HS-5 (cell line): ENCODE measurements around the gene LCORL.
A peak's percentile ranks its signal among the peaks of the same experiment; 100 is the strongest.
"Not testable (repeated sequence)": the region's sequence is repeated elsewhere in the genome, so short reads cannot be mapped to it uniquely, and the experiment has no call there.

Experiments
- DNase-seq: peaks from one replicate; pipeline ENCODE4 v3.0.0-alpha.2; 2012; ENCODE audit warnings: low read depth

The LCORL gene

DNA sequence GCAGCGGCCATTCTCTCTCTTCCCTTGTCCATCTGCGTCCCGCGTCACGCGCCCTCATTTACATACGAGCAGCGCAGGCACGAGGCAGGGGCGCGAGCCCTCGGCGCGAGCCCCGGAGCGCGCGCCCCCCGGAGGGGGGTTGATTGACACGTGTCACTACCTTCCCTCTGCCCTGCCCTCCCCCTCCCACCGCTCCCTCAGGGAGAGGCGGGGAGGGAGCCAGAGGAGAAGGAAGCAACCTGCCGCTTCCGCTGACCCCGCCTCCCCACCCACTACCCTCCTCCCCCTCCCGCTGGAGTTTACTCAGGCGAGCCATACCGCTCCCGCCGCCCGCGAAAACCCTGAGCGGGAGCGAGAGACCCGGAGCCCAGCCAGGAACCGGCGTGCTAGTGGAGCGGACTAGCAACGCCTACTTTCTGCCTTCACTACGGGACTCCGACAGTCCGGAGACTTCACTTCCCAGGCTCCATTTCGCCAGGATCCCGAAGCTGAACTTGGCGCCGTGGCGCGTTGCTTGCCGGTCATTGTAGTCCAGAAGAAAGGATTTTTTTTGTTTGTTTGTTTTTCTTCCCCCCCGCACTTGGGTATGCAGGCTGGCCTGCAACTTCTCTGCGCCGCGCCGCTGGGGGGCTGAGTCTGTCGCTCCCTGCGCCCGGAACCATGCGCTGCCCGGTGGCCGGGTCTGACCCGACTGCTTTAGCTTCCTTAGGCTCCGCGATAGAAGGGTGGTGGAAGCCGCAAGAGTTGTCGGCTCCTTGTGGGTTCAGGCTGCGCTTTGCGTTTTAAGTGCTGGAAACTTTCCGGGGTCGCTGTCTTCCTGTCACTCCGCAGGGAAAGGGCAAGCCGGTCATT is at the start of gene LCORL:
Gene LCORL, minus strand, starts transcription at position 36 of the 852 bp plus-strand sequence. Its CDS starts 4 bp downstream, at position 32.
- peak; percentile 84 for DNase-seq

DNA sequence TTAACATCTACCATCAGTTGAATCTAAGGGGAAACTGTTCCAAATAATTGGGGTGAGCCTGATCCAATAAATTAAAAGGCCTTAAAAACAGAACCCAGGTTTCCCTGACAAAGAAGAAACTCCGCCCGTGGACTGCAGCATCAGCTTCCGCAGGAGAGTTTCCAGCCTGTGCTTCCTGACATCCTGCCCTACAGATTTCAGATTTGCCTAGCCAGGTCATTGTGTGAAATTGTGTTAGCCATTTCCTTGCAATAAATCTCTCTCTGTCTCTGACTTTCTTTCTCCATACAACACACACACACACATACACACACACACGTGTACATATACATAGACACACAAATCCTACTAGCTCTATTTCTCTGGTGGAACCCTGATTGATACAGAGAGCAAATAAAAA is 48.3 kb upstream of the LCORL start:
- DNase-seq, result no peak

DNA sequence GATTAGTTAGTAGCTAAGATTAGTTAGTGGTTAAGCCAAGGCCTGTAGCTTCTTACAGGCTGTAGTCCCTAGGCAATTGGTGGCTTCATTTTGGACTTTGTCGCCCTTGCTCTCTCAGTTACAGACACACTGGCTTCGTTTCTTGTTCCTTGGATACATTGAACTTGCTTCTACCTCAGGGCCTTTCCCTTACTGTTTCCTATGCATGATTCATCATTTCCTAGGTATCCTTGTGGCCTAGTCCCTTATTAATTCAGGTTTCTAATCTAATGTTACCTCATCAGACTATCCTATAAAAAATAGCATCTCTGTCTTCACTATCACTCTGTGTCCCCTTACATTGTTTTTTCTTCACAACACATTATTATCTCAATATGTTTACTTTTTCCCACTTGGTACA is 45.5 kb upstream of the LCORL start:
- no peak for DNase-seq

DNA sequence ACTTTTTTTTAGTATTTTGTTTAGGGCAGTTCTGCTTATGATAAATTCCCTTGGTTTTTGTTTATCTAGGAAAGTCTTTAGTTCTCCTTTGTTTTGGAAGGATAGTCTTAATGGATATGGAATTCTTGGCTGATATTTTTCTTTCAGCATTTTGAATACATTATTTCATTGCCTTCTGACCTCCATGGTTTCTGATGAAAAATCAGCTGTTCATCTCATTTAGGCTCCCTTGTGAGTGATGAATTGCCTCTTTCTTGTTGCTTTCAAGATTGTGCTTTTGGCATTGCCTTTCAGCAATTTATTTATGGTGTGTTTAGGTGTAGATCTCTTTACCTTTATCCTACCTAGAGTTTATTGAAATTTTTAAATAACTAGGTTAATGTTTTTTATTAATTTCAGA is 41.5 kb upstream of the LCORL start:
- DNase-seq, result no peak

DNA sequence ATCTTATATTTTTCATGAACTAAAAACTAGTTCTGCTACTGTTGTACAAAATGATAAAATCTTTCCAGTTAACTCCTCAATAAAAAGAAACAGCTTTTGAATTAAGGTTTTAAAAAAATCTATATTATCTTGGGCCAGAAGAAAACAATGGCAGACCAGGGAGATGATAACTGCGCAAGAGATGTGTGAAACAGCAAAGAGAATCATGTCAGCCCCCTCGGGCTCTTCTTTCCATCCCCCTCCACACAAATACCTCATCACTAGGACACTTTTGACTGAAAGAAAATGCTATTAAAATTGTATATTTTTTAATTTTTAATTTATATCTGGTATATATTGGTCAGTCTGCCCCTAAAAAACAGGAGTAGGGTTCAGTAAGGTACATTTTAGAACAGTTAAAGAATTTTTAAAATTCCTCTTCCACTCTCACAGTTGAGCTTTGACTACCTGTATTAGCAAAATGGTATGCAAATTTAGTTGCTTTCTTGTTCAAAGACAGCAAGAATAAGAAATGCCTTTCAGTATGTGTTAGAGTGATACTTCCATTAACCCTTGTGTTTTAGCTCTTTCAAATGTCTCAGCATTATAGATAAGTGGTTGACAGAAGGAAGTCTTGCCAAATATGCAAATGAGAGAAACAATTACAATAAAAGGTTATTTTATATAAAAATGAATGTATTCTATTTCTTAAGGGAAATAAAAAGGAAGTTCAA is 36.4 kb upstream of the LCORL start:
- no peak for DNase-seq

DNA sequence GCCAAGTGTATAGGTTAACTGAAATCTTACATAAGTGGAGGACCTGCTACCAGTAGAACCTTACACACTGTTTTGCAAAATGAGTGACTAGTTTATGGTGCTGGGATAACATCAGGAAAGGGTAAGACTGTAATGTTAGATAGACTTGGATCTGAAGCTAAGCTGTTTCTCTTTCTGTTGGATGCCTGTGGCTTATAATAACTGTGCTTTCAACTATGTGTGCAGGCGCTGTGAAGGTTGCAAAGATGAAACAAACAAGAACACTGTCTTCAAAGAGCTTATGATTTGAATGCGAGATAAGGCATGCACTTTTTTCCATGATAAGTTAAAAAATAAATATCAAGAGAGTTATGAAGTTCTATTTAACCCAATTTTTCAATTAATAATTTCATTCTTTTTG is 34.5 kb upstream of the LCORL start:
- DNase-seq, result no peak

DNA sequence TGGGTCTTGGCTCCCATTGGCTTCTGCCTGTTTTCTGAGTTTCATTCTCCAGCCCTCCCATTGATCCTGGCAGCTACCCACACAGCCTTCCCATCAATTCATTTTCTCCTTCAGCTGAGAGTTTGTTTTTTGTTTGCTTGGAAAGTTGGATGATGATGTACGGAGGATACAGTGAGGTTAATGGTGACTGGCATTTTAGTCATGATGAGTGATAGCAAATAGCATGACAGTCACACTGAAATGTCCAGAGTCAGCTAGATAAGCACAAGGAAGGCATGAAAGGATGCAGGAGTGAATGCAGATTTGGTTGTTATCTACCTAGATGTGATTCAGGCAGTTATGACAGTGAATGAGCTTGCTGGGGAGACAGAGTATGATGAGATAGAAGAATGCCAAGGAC is 30.6 kb upstream of the LCORL start:
- DNase-seq, result peak; percentile 2

DNA sequence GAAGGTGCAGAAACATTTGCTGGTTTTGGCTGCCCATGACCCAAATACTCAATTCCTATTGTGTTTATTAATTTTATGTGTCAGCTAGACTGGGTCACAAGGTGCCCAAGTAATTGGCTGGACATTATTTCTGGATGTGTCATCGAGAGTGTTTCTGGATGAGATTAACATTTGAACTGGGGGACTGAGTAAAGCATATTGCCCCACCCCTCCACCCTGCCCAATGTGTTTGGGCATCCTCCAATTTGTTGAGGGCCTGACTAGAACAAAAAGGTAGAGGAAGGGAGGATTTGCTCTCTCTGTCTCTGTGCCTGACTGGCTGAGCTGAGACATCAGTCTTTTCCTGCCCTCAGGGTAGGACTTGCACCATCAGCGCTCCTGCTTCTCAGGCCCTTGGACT is 29.7 kb upstream of the LCORL start:
- DNase-seq, result peak; percentile 62

DNA sequence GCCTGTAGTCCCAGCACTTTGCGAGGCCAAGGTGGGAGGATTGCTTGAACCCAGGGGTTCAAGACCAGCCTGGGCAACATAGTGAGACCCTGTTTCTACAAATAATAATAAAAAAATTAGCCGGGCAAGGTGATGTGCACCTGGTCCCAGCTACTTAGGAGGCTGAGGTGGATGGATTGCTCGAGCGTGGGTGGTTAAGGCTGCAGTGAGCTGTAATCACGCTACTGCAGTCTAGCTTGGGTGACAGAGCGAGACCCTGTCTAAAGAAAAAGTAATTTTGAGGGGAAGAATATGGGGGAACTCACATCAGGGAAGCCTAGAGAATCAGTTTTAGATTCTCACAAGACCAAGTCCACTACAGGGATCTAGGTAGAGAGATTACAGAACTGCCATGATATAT is 28.9 kb upstream of the LCORL start:
- DNase-seq, result no peak

DNA sequence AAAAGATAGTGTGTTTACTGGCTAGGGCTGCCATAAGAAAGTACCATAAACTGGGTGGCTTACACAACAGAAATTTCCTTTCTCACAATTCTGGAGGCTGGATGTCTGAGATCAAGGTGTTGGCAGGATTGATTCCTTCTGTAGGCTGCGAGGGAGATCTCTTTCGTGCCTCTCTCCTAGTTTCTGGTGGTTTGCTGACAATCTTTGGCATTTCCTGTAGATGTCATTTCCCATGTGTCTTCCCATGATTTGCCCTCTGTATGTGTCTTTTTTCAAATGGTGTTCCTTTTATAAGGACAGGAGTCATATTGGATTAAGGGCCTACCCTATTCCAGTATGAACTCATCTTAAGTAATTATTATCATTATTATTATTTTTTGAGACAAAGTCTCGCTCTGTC is 27.9 kb upstream of the LCORL start:
- DNase-seq, result no peak

DNA sequence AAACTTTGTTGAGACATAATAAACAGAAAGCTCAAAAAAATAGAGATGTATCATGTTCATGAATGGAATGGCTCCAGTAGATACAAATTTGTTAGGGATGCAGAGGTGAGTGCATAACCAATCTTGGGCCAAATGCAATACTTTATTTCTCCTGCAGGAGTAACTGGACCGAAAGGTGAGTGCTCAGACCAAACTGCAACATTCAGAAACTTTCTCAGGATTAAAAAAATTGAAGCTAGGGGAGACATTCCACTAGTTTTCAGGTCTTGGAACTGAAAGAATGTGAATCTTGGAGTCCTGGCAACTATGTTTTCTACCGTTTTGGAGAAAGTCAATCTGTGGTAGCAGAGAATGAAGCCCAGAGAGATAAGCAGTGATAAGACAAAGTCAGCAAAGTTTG is 21.2 kb upstream of the LCORL start:
- no peak for DNase-seq

DNA sequence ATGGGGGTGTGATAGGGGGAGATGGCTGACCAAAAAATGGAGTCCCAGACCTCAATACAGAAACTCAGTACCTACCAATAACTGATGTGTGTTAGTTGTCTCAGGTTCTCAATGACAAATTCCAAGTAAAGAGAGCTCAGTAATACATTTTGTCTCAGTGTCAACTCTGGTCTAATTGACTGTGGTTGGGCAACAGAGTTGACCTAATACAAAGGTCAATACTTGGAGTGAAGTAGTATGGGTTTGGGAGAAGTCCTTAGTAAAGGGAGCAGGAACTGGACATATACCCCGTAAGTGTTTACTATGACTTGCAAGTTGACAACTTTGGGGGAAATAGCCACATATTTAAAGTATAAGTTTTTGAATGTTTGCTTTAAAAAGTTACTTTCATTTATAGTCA is 20.5 kb upstream of the LCORL start:
- DNase-seq, result no peak

DNA sequence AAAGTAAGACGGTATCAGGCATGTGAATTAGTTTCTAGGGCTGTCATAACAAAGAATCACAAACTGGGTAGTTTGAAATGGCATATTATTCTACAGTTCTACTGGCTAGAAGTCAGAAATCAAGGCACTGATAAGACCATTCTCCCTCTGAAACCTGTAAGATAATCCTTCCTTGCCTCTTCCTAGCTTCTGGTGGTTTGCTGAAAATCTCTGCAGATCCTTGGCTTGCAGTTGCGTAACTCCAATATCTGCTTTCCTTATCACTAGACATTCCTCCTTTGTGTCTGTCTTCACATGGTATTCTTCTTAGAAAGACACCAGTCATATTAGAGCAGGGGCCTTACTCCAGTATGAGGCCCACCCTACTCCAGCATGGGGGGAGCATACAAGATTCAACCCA is 19.6 kb upstream of the LCORL start:
- no peak for DNase-seq

DNA sequence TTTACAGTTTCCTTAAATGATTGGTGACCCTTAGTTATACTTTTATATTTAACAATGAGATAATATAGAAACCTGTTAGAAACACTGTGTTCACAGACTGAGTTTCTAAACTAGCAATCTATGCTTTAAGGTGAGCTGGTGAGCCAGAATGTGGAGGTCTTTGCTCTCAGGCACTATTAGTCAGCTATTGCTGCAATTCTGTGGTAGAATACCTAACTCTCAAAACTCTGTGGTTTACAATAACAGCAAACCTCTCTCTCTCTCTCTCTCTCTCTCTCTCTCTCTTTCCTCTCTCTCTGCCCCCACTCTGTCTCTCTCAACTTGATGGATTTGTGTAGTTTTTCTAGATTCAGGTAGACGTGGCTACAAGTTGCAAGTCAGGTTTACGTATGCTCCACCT is 17.6 kb upstream of the LCORL start:
- DNase-seq, result no peak

DNA sequence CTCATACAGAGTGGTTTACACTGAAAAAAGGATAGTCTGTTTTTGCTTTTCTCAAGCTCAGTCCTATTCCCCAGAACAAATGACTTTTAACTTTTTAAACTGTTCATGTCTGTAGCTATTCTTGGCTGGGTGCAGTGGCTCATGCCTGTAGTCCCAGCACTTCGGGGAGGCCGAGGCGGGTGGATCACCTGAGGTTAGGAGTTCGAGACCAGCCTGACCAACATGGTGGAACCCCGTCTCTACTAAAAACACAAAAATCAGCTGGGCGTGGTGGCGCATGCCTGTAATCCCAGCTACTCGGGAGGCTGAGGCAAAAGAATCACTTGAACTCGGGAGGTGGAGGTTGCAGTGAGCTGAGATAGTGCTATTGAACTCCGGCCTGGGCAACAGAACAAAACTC is 14.8 kb upstream of the LCORL start:
- not testable (repeated sequence) for DNase-seq

DNA sequence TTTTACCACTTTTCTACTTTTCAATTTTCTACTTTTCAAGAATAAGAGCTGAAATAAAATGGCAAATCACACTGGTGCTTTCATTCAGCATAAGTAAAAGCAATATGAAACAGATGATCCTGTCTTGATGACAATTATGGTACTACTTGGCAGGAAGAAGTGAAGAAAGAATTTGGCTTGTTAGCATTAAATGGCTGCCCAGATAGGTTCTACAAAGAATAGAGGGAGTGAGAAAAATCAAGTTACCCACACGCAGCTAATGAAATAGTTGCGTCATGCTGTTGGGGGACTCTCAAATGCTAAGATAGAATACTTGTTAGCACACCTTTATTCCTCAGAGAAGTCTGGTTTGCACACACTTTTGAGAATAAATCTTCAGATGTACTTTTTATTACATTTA is 12.5 kb upstream of the LCORL start:
- DNase-seq, result no peak

DNA sequence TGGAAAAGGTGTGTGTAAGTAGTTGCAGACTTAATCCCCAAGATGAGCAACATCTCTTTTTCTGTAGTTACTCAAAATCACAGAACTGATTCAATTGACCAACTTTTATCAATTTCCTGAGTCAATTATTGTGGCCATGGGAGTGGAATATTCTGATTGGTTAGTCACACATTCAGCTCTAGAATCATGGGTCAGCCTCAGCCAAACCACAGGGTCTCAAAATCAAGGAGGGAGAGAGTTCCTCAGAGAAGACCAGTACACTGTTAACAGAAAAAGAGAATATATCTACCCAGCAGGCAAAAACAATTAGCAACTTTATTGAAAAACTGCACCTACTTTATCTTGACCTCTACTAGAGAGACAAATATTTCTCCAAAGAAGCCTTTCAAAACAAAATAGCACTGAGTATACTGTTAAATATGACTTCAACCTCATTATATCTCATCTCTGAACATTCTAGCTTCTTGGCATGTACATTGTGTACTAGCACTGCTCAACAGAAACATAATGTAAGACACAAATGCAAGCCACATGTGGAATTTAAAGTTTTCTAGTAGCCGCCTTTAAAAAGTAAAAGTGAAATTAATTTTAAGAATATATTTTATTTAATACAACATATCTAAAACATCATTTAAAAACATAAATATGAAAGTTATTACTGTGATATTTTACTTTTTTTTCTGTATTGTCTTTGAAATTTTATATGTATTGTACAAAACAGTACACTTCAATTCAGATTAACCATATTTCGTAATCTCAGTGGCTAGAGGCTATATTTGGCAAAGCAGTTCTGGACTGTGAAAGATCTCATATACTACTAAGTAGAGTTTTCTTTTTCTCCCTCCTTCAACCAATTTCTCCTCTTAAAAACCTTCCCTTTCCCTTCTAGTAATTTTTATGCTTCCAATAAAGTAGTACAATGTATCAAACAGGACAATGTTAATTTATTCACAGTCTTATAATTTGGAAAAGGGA is 11.8 kb upstream of the LCORL start:
- DNase-seq, result no peak

DNA sequence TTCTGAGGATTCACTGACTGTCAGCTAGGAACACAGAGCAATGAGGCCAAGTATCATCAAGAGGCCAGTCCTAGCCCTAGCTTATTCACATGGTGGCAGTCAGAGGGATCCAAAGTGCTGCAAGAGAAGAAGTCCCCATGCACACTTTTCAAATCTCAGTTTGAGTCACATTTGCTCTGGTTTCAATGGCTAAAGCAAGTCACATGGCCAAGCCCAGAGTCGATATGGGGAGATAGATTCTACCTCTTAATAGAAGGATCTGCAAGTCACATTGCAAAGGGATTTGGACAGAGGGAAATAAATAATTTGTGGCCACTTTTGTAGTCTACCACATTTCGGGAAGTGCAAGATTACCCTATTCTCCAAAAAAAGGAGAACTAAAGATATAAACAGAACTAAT is 3.7 kb upstream of the LCORL start:
- no peak for DNase-seq

DNA sequence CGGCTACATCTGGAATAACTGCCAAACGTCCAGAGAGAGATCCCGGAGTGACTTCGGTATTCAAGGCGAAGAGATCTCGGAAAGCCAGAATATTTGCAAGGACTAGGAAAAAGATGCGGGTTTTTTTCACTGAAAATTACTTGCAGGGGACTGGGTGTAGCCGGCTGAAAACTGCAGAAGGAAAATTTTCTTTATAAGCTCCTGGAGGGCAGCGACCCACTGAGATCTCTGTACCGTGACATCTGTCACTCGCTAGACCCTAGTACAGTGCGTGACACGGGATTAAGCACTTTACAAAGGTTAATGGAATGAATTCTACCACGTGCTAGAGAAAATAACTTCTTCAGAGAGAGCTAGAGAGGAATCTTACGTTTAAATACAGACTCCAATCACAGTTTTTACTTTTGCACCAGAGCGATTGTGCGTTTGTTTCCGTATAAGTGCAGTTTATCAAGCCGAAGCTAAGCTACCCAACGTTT is 1.1 kb upstream of the LCORL start:
- DNase-seq, result no peak

DNA sequence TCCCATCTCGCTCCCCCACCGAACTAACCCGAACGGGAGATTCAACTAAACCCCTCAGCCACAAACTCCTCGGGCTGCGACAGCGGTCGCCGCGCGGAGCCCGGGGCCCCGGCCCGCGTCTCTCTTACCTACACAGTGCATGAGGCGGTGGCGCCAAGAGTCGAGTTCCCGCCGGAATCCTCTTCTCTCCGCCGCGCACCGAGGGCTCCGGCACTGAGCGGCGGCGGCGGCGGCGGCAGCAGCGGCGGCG is 160 bp downstream of the LCORL start:
- no peak for DNase-seq

DNA sequence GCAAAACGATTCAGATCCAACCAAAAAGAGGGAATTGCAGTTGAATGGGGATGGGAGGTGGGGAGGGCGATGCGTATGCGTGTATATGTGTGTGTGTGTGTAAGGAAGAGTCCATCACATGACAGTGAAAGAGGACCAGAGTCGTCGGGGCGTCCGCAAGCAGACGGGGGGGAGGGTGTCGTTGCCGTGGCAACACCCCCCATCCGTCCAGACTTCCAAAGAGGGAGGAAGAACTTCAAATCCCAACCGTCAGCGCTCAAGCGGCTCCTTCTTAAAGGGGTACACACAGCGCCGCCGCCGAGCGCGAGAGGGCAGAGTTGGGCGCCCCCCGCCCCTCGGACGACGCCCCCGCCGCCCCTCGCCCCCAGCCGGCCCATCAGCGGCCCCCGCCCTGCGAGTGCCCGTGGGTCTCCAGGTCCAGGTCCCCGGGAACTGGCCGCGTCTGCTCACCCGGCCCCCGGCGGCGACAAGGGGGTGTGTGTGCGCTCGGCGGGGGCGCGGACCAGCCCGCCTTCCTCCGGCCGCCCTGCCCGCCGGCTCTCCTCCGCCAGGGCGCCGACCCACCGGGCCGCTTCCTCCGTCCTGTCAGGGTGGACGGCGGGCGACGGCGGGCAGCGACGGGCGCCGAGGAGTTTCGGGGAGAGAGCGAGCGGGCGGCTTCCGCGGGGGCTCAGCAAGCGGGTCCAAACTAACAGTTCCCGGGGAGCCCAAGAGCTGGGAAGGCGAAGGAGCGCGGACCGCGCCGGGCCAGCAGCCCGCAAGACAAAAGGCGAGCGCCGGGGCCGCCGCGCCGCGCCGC is 685 bp downstream of the LCORL start:
- DNase-seq, result peak; percentile 58
